Ovary (tissue), 3 donors: ENCODE measurements around the gene STAT1.

Experiments
- EP300 ChIP-seq: sonication (generic); formaldehyde crosslinking; IDR thresholded peaks from one replicate; pipeline ENCODE4 v1.6.1; 2017; ENCODE audit warnings: antibody characterized with exemption
- TF ChIP-seq, protein P1 (sequence below), 3 donors: fragments of 450-650 bp in 2 of 3; fragments of 200-600 bp in 1 of 3; IDR thresholded peaks; one replicate each; pipeline versions ENCODE4 v1.5.1 to v1.8.0; 2016 to 2022; ENCODE audit warnings: antibody characterized with exemption in 3 of 3, mild to moderate bottlenecking in 1 of 3
- donor health status: DM: no; HTN: no; CAD: no.

DNA sequence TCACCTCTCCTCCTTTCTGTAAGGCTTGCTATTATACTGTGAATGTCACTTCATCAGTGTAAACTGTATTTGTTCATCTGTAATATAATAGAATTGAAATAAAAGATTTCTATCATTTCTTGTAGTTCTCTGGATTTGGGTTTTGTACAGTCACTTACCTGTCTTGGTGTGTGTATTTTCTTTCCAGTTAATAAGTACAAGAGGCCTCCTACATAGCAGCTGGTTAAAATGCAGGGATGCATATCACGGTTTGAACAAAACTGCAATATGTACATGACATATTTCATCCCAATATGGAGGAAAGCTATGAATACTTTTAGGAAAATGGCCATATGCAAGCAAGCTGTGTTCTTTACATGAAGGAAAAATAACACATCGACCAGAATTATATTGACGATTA lies 5.4 kb upstream of the STAT1 start:
- TF ChIP-seq, protein P1, sequence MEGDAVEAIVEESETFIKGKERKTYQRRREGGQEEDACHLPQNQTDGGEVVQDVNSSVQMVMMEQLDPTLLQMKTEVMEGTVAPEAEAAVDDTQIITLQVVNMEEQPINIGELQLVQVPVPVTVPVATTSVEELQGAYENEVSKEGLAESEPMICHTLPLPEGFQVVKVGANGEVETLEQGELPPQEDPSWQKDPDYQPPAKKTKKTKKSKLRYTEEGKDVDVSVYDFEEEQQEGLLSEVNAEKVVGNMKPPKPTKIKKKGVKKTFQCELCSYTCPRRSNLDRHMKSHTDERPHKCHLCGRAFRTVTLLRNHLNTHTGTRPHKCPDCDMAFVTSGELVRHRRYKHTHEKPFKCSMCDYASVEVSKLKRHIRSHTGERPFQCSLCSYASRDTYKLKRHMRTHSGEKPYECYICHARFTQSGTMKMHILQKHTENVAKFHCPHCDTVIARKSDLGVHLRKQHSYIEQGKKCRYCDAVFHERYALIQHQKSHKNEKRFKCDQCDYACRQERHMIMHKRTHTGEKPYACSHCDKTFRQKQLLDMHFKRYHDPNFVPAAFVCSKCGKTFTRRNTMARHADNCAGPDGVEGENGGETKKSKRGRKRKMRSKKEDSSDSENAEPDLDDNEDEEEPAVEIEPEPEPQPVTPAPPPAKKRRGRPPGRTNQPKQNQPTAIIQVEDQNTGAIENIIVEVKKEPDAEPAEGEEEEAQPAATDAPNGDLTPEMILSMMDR (IDR thresholded peaks at IDR 0.05) = no peak
- TF ChIP-seq EP300 = no peak
